Measurements from ENCODE around the gene KCNQ2. TPM values are rescaled to one million over a fixed set of nuclear protein-coding genes. Genes with fewer than 3 reads are reported as not detected.

Gene KCNQ2
- total and polyA plus RNA-seq, 9 donors, result not detected

- Histone ChIP-seq H3K9me3 (peaks cover 0 to 5% of the 10 kb centered on the region in 2 donors), H3K4me3 (no peak overlapping the region), H3K36me3 (no peaks in the 10 kb centered on the region), H3K27me3 (no peaks in the 10 kb centered on the region), H3K4me1 (ENCODE audit: insufficient read depth) (no peaks in the 10 kb centered on the region), H3K27ac (no peak overlapping the region)
- WGBS, 3 donors, result 3 to 15% (median 8%) methylated on average over 15 to 39 of the region's 40 CpGs
- intact Hi-C loops (cut with DNase I), result no loop called here
- DNase-seq, result no peak
- TF ChIP-seq POLR2A (IDR thresholded peaks at IDR 0.05) (no peak), EP300 (IDR thresholded peaks at IDR 0.05) (no peak), CTCF (IDR thresholded peaks at IDR 0.05) (no peak)
Observed at GRCh38 chr20:63487781-63488241, 15.4 kb upstream of the KCNQ2 start.

GRCh38 chr20:63487116-63487764 is 14.8 kb upstream of the KCNQ2 start:
- 41% methylated on average over 12 to 14 of the region's 14 CpGs for WGBS, 3 donors
- H3K4me3 ChIP-seq, result no peak overlapping the region
- no peaks in the 10 kb centered on the region for H3K36me3 ChIP-seq
- no peak overlapping the region for H3K27ac ChIP-seq
- no peaks in the 10 kb centered on the region for H3K4me1 ChIP-seq (ENCODE audit: insufficient read depth)
- H3K9me3 ChIP-seq, result peaks cover 0 to 5% of the 10 kb centered on the region in 2 donors
- TF ChIP-seq EP300 (IDR thresholded peaks at IDR 0.05) (no peak), CTCF (IDR thresholded peaks at IDR 0.05) (no peak), POLR2A (IDR thresholded peaks at IDR 0.05) (no peak)
- H3K27me3 ChIP-seq, result no peaks in the 10 kb centered on the region
- intact Hi-C loops (cut with DNase I), result no loop called here
- no peak for DNase-seq

- intact Hi-C loops (cut with DNase I), result no loop called here
- WGBS, 3 donors, result 90 to 93% (median 91%) methylated on average over 17 of the region's 17 CpGs
Observed at GRCh38 chr20:63486300-63486855, 13.9 kb upstream of the KCNQ2 start.

More at GRCh38 chr20:63486300-63486855, 13.9 kb upstream of the KCNQ2 start:
- H3K4me3 ChIP-seq, result no peak overlapping the region
- no peaks in the 10 kb centered on the region for H3K27me3 ChIP-seq
- no peak overlapping the region for H3K27ac ChIP-seq
- H3K4me1 ChIP-seq (ENCODE audit: insufficient read depth), result no peaks in the 10 kb centered on the region
- H3K9me3 ChIP-seq, result peaks cover 0 to 5% of the 10 kb centered on the region in 2 donors
- no peak for DNase-seq
- TF ChIP-seq POLR2A (IDR thresholded peaks at IDR 0.05) (no peak), CTCF (IDR thresholded peaks at IDR 0.05) (no peak), EP300 (IDR thresholded peaks at IDR 0.05) (no peak)
- H3K36me3 ChIP-seq, result no peaks in the 10 kb centered on the region

Measured in ovary (tissue), 9 donors.